IMR-90 (cell line): ENCODE results near the gene SV2B.

ENCODE experiments used
- BHLHE40 ChIP-seq: fragments of 150-350 bp; IDR thresholded peaks from 2 replicates; pipeline ENCODE4 v1.6.1; 2016; ENCODE audit warnings: mild to moderate bottlenecking, low read depth, low read length
- CHD1 ChIP-seq: IDR thresholded peaks from 2 replicates; pipeline ENCODE4 v1.6.1; 2012; ENCODE audit warnings: low read depth, low read length, improper control_type of control experiment
- CTCF ChIP-seq: conservative IDR thresholded peaks from 2 replicates; pipeline ENCODE4 v1.5.1; 2012; ENCODE audit warnings: mild to moderate bottlenecking, low read depth, low read length, improper control_type of control experiment
- FOS ChIP-seq: fragments of 150-350 bp; IDR thresholded peaks from 2 replicates; pipeline ENCODE4 v1.6.1; 2016; ENCODE audit warnings: low read depth, low read length
- POLR2A ChIP-seq: IDR thresholded peaks from 2 replicates; pipeline ENCODE4 v1.6.1; 2012; ENCODE audit warnings: mild to moderate bottlenecking, low read depth, low read length
- RAD21 ChIP-seq: IDR thresholded peaks from 2 replicates; pipeline ENCODE4 v1.6.1; 2012; ENCODE audit warnings: low read length, improper control_type of control experiment
- RCOR1 ChIP-seq: IDR thresholded peaks from 2 replicates; pipeline ENCODE4 v1.6.1; 2012; ENCODE audit warnings: mild to moderate bottlenecking, low read length, improper control_type of control experiment; ENCODE audit not compliant: insufficient replicate concordance
- RFX5 ChIP-seq: IDR thresholded peaks from 2 replicates; pipeline ENCODE4 v1.8.0; 2012; ENCODE audit warnings: low read depth, mild to moderate bottlenecking, low read length, moderate library complexity
- SMC3 ChIP-seq: fragments of 150-350 bp; IDR thresholded peaks from 2 replicates; pipeline ENCODE4 v1.6.1; 2016; ENCODE audit warnings: low read depth, mild to moderate bottlenecking, antibody characterized with exemption, low read length, moderate library complexity
- USF2 ChIP-seq: fragments of 150-350 bp; IDR thresholded peaks from 2 replicates; pipeline ENCODE4 v1.6.1; 2017; ENCODE audit warnings: mild to moderate bottlenecking, antibody characterized with exemption, low read length, low read depth

GRCh38 chr15:91140601-91141000, 40.5 kb downstream of the SV2B start:
- no peak for TF ChIP-seq CTCF
- no peak for TF ChIP-seq RAD21
- no peak for TF ChIP-seq FOS
- no peak for TF ChIP-seq RFX5
- TF ChIP-seq USF2 = no peak
- no peak for TF ChIP-seq POLR2A
- no peak for TF ChIP-seq RCOR1
- no peak for TF ChIP-seq SMC3
- TF ChIP-seq BHLHE40 = no peak
- TF ChIP-seq CHD1 = no peak
